Activated CD4-positive, alpha-beta T cell treated with anti-CD3 and anti-CD28 coated beads, Interleukin-2, amount 50 U/mL, for 4 hours (primary cell): Measurements from ENCODE around the gene TRIP13.
"Not testable (repeated sequence)": the region's sequence is repeated elsewhere in the genome, so short reads cannot be mapped to it uniquely, and the experiment has no call there.

Experiments used
- DNase-seq, 2 experiments: peaks; one replicate each; pipeline ENCODE4 v3.0.0-alpha.2; 2020

Gene TRIP13

DNA sequence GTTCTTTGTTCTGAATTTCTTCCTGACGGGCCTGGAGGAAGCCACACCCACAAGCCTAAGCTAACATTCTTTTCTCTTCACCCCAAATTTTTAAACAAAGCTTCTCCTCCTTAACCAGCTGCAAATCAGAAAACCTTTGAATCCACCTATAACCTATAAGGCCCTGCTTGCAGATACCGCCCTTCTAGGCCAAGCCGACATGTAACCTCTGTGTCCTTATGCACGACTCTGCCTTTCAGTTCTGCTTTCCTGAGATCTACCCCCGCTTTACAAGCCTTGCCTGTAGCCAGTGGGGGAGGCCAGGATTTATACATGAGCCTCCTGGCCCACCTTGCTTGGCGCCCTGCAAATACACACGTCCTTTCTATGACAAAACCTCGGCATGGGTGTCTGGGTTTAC lies 19.4 kb upstream of the TRIP13 start:
- DNase-seq, result no peak

DNA sequence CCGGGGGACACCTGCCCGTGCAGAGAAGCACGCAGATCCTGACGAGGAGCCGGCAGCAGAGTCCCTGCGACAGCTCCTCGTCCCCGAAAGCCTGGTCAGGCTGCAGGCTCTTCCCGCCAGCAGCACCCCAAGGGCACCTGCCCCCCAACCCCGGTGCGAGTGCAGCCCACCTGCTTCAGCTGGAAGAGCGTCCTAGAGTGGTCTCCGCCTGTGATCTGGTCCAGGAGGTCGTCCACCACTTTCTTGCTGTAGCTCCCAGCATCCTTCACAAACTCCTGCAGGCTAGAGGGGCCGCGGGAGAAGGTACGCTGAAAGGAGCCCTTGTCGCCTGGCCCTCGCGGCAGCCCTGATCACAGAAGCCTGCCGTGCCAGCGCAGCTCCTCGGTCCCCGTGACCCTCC lies 16.8 kb upstream of the TRIP13 start:
- DNase-seq, result no peak

DNA sequence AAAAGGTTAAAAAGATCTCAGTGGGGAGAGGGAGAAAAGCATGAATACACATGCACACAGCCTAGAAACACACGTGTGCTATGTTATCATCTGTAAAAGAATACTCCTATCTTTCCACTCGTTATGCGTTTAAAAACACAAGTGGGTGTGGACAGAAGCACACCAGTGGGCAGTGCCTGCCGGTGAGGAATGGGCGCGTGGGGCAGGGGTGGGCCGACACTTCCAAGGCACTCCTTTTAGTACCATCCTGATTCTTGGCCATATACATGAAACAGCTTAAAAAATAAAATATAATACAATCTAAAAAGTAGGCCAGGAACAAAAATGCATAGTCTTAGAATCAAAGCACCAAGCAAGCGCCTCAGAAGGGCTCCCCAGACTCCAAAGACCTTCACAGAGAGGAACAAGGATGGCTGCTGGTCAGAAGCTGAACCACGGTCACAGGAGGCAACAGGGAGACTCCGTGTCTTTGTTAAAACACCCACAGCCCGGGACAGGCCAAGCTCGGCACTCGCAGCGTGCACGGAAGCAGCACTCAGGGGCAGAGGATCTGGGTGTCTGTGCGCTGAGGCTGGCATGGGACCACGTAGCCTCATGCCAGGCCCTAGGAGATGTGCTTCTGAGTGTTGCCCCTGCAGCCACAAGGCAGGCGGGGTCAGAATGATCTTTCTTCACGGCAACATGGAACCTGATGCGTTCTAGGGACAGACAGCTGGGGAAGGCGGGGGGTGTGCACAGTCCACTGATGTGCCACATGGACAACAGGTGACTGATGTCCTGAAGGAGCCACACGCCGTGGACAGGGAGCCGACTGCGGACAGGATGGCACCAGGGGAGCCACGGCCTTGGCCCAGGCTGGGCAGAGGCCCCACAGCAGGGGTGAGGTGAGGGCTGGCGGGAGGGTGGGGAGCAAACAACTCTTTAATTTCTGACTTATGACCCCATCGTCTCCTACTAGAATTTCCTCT lies 16.0 kb upstream of the TRIP13 start:
- no peak for DNase-seq

DNA sequence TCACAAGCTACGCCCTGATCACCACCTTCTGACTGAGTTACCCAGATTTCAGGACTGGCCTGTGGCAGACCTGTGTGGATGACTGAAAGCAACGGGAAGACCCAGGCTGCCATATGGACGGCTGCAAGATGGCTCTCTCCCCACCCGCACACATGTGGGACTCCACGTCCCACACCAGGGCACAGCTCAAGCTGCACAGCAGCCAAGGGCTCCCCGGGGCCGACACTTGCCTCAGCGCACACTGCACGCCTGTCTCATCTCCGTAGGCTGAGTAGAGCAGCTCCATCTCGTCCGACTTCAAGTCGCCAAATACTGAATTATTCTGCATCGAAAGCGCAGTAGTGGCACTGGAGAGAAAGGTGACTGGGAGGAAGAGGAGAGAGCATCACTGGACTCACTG lies 14.6 kb upstream of the TRIP13 start:
- no peak for DNase-seq

DNA sequence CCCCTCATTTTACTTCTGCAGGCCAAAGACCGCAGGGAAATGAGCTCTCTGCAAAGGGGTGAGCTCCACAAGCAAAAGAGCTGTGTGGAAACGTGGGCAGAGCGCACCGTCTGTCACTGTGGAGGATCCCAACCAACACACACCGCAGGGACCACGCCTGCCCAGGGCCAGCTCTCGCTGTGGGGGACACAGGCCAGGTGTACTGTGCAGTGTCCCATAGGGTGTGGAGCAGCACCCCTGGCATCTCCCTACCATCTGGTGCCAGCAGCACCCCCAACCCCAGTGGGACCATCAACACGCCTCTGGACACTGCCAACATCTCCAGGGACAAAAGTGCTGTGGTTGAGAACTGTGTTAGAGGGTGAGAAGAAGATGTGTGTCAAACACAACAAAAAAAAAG lies 14.0 kb upstream of the TRIP13 start:
- not testable (repeated sequence) for DNase-seq

DNA sequence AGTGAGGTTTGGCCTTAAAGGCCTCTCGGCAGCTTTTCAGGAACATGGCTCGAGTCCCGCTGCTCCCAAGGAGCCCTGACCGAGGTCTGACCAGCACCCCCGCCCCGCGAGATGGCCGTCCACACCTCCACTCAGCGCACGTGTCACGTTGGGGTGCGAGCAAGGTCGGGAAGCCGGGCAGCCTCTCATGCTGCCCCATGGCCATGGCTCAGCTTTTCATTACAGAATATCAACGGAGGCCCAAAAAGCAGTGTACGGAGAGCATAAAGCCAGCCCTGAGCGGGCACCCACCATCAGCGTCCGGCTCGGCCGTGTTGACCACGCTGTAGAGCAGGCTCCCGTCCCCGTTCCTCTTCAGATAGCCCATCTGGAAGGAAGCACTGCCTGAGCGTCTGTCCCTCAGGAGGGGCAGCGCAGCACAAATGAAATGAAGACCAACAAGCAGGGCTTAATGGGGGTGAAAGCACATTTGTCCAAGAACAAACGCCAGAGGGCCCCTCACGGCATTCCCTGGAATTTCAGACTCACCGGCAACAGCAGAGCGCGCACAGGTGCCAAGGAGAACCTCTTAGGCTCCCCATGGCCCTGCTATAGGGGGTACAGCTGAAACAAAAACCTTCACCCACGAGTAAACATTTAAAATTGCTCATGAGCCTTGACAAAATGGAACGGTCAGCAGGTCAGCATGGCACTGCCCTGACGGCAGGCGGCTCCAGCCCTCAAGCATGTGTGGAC lies 11.7 kb upstream of the TRIP13 start:
- no peak for DNase-seq

DNA sequence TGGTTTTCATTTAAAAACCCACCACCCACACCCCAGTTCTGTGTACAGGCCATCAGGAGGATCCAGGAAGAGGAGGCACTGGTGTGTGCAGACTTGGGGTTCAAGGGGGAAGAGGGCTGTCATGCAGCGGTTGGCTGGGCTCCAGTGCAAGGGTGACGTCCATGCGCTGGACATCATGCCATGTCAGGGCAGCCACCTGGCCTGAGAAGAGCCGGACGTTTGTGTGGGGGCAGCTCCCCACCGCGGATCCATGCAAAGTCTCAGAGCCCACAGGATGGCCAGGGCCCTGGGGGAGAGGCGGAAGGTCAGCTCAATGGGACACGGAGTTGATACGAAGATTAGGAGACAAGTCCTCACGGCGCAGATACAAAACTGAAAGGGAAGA lies 11.1 kb upstream of the TRIP13 start:
- no peak for DNase-seq

DNA sequence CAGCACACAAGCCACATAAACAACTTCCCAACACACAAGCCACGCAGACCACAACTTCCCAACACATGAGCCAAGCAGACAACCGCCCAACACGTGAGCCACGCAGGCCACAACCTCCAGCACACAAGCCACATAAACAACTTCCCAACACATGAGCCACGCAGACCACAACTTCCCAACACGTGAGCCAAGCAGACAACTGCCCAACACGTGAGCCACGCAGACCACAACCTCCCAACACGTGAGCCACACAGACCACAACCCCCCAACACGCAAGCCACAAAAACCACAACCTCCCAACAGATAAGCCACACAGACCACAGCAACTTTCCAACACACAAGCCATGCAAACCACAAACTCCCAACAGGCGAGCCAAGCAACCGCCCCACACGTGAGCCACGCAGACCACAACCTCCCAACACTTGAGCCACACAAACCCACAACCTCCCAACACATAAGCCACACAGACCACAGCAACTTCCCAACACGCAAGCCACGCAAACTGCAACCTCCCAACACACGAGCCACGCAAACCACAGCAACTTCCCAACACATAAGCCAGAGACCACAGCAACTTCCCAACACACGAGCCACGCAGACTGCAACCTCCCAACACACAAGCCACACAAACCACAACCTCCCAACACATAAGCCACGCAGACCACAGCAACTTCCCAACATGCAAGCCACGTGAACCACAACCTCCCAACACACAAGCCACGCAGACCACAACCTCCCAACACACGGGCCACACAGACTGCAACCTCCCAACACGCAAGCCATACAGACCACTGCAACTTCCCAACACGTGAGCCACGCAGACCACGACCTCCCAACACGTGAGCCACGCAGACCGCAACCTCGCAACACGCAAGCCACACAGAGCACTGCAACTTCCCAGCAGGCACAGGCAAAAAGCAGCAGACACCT lies 10.2 kb upstream of the TRIP13 start:
- no peak for DNase-seq

DNA sequence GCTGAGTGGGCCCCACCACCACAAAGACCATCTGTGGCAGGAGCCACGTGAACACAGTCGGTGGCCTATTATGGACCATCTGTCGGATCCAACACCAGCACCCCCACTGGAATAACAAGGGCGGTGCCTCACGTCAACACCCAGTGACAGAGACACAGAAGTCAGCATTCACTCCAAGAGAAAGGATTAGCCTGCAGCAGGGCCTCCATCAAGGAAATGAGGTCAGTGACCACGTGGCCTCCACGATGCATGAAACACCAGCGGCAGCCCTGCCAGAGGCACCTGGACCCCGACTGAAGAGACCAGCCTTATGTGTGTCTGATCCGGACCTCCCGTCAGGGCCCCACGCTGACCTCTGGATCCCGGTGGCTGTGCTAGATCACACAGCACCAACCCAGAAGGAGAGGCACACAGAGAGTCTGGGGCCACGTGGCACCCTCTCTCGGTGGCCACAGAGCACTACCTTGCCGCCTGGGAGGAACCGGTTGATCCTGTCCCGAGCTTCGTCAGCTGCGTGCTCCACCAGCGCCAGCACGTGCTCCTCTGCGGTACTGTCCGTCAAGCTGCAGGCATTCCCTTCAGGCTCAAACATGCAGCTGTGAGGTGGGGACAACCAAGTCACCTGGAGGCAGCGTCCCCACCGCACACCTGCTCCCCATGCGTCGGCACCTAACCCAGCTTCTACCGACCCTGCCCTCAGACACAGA lies 9.1 kb upstream of the TRIP13 start:
- no peak for DNase-seq

DNA sequence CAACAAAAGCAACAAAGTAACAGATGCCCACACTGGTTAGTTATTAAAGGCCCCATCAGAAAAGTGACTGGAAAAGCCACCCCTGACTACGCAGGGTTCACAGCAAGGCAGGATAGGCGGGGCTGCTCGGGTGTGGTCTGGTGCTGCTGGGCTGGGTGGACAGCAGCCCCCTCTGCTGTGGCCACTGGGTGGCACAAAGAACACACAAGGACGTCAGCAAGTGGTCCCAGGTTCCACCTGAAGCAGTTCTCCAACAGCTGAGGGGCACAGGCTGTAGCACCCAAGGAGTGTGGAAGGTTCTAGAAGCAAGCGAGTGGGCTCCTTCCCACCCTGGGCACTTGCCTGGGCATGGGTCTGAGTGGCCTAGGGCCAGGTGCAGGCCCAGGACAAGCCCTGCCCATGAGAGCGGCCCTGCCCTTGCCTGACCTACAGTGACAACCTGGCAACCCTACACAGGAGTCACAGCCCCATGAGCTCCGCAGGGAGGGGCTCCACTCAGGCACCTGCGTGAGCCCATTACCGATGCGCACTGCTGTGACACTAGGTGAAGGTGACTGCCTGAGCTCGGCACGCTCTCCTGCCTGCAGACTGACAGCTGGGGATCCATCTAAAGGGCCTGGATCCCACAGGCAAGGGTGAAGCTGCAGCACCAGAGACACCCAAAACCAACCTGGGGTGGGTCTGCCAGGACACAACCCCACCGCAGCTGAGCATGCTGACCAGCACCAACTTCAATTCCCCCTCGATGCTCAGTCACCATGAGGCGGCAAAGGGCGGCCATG lies 8.1 kb upstream of the TRIP13 start:
- DNase-seq, result no peak

DNA sequence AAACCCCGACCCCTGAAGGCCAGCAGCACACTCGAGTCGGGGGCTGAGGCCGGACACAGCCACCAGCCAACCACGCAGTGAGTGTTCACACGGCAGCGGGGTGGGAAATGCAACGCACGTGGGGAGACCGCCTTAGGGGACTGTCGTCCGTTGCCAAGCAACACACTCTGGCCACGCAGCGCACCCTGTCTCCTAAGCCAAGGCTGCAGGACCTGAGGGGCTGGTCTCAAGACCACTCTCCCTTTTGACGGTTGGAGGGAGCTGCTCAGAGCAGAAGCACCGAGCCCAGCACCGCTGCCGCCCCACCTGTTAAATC lies 7.6 kb upstream of the TRIP13 start:
- no peak for DNase-seq

DNA sequence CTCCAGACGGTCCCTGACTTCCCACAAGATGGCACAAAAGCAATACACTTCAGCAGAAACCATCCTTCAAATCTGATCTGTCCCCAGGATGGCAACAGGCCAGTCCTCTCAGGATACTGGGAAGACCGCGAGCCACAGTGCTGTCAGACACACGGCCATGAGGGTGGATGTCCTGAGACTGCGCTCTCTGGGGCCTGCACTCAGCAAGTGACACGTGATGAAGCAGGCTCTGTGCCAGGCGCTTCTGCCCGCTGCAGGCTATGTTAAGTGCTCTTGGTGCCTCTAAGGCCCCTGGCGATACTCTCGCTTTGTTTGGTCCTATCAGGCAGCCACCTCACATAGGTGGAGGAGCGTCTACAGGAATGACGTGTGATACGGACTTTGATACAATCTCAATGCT lies 7.2 kb upstream of the TRIP13 start:
- no peak for DNase-seq

DNA sequence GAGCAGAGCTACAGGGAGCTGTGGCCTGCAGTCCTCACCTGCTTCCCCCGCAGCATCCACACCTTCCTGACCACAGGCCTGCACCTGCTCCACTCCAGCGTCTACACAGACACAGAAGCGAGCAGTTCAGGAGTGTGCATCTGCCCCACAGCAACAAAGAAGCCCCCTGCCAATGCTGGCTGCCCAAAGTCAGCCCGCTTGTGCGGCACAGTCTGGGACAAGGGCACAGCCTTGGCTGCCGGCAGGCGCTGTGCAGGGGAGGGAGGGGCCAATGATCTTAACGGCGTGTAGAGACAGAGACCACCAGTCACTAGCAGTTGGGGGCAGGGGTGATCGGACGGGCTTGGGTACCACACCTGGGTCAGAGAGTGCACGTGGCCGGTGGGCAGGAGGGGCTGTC lies 6.6 kb upstream of the TRIP13 start:
- DNase-seq, result no peak

DNA sequence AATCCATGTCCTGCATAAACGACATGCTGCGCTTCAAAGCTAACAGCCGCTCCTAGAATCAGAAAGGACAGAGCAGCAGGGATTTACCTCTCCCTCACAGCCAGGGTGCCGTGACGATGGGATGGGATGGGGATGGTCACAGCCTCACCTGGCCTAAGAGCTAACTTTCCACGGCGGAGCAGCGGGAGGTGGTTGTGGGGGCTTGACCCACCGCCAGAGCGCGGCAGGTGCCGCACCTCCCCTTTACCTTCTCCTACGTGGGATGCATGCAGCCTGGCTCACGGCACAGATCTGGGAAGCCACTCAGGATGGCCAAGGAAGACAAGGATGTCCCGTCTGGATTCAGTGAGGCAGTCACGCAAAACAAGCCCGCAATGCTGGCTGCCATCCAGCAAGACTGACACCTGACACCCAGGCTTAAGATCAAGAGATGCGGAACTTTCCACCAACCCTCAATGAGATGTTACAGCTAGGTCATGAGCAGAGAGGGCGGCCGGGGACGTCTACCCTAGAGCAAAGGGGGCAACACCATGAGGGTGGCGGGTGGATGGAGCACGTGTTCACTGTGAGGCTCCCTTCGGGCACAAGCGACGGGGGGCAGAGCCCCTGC lies 5.9 kb upstream of the TRIP13 start:
- no peak for DNase-seq

DNA sequence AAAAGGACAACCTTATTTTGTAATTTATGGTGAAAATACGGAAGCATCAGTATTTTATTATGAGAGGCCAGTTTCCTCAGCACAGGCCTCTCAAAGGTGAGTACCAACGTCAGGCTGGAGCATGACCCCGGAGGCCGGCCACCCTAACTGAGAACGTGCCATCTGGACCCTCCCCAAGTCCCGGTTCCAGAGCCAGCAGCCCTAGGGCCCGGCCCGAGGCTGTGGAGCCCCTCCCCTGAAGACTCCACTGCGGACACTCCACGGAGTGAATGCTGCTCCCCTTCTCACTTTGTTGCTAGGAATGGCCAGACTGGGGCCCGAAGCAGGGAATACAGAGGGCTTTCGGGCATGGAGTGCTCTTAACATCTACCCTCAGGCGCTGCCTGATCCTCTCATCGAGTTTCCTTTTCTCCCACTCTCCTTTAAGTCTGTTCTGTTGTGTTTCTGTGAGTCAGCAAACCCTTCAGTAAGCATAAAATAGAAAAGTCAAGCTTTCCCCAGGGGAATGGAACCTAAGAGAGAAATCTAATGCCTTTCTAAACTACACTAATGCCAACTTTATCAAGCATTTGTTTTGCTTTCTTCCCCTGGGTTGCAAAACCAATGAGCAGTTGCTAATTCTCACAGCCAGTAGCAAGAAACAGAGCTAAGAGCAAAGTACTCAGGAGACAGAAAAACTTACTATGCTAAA lies 4.6 kb upstream of the TRIP13 start:
- no peak for DNase-seq

DNA sequence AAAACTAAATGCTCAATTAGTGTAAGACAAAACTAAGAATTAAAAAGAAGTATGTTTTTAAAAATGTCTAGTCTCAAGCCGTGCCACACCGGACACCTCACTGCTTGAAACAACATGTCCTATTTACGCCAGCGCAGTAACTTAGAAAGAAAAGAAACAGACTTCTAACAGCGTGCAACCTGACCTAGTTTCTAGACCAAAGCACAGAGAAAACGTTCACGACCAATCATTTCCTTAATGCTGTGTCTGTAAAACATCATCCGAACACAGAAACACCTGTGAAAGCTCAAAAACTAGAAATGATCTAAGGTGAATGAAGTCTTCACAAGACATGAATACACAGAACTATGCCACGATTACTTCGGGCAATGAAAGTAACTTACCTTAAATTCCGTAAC lies 4.0 kb upstream of the TRIP13 start:
- no peak for DNase-seq

DNA sequence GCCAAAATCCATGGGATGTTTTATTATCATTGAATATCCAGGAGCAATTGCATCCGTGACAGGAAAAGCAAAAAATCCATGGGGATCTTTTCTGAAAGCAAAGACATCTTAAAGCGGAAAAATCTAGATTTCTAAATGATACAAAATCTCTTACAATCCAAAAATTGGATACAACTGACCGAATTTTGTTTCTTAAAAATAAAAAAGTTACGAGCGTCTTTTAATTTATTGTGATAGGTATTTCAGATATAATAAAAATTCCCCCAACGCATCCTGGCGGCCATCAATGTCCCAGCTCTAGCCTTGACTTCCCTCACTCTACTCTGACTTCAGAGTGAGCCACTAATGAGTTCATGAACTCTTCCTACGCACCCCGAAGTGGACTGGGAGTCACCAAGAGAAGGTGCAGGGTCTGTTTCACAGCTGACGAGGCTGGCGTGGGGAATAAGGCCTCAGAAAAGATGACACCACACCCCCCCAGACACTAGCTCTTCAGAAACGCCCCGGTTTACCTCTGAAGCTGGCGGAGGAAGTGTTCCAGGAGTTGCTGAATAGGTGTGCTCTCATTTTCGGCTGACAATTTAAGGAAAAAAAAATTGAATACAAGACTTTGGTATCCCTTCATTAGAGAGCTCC lies 3.5 kb upstream of the TRIP13 start:
- DNase-seq, result no peak

DNA sequence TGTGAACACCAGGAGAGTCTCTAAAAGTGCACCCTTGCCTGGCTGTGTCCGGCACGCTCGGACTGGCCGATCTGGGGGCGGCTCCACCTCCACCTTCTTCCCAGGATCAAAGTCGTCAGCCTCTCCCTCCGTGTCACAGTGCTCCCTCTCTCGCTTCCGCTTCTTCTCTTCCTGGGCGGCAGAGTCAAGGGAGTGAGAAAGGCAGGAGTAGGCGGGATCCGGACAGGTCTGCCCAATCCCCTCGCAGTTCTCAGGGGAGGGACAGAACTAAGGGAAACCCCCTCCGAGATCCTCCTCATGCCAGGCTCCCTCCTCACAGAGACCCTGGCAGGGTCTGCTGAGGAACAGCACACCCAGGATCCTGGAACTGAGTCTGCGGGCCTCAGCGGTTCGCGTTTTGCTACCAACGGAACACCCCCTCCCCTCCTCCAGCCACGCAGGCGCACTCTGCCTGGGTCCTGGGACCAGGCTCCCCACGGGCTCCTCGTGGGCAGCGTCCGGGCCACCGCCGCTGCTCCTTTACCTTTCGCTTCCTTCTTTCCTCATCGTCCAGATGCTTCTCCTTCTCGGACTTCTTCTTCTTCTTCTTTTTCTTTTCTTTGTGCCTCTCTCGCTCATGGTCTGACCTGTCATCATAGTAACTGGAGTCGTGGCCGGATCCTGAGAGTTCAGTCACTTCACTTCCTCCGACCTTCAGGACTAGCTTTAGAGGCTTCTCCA lies 1.4 kb upstream of the TRIP13 start:
- no peak for DNase-seq

DNA sequence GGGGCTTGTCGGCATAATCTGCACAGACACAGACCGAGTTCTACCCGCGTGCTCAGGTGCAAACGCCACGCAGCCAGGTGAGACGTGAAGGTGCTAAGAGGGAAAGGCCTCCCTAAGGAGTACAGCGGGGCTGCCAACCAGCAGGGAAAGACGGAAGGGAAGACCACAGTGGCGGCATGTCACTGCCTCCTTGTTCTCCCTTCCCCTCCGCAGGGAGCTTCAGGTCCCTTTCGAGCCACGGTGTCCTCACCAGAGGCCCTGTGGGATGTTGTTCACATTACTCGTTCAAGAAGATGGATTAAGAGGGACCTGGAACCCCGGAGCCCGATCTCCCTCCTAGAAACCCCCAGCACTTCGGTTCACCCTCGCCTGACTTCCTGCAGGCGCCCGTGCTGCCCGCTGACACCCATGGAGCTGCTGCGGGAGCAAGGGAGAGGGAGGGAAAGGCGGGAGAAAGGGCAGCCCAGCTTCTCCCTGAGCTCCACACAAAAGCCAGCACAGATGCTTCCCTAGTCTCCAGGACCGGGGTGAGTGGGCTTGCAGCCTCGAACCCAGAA lies 769 bp upstream of the TRIP13 start:
- DNase-seq, result no peak
